SK-N-MC (cell line): Measurements from ENCODE around the gene PWWP2B.

Source experiments
- EZH2 ChIP-seq: fragments of 200-600 bp; sonication (generic); IDR thresholded peaks from one replicate; pipeline ENCODE4 v1.6.1; 2017; ENCODE audit warnings: antibody characterized with exemption
- POLR2AphosphoS5 ChIP-seq: IDR thresholded peaks from 2 replicates; pipeline ENCODE4 v1.6.1; 2012; ENCODE audit warnings: mild to moderate bottlenecking, low read depth, low read length, borderline replicate concordance

- no peak for TF ChIP-seq EZH2
- no peak for TF ChIP-seq POLR2AphosphoS5
Observed at GRCh38 chr10:132466520-132467463, 69.8 kb downstream of the PWWP2B start.
